Measurements from ENCODE around the gene RPTOR.

GRCh38 chr17:80694992-80695912, 150.6 kb downstream of the RPTOR start:
- TF ChIP-seq POLR2AphosphoS5 (IDR thresholded peaks at IDR 0.05; ENCODE audit: low read depth, low read length) (no peak), CTCF (IDR thresholded peaks at IDR 0.05) (no peak), REST (IDR thresholded peaks at IDR 0.05; ENCODE audit: insufficient read depth in 1 of 2, low read depth in 2 of 2, low read length in 1 of 2) (no peak), SIN3A (IDR thresholded peaks at IDR 0.05; ENCODE audit: borderline replicate concordance, insufficient read depth, low read depth, low read length) (no peak)
